Loucy (cell line): ENCODE results near the gene SLC26A6.

Experiments used
- EZH2phosphoT487 ChIP-seq: fragments of 200-600 bp; IDR thresholded peaks from 2 replicates; pipeline ENCODE4 v1.6.1; 2018; ENCODE audit warnings: antibody characterized with exemption, mild to moderate bottlenecking, moderate library complexity, borderline replicate concordance
- TF ChIP-seq, protein P1 (sequence below): fragments of 200-600 bp; sonication (generic); conservative IDR thresholded peaks from 2 replicates; pipeline ENCODE4 v1.5.1; 2014; ENCODE audit warnings: mild to moderate bottlenecking, antibody characterized with exemption, low read length

DNA sequence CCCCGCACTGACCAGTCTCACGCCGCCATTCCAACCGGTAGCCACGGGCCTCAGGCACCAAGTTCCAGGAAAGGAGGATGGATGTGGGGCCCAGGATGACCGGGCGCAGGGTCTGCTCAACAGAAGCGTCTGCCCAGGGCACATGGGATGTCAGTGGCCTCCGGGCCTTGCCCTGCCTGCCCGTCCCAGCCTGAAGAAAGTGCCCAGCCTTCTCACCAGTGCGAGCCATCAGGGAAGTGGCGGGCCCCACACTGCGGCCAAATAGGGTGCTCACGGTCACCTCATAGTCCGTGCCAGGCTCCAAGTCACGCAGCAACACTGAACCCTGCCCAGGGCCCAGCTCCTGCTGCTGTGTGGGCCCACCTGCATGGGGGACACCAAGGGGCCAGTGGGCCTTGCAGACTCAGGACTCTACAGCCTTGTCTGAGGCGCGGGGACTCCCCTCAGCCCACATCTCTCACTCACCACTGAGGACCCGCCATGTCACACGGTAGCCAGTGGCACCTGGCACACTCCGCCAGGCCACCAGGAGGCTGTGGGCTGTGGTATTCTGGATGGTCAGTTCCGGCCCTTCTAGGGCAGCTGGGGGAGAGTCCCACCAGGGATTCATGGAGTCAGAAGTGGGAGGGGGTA is 43.3 kb downstream of the SLC26A6 start:
- TF ChIP-seq, protein P1, sequence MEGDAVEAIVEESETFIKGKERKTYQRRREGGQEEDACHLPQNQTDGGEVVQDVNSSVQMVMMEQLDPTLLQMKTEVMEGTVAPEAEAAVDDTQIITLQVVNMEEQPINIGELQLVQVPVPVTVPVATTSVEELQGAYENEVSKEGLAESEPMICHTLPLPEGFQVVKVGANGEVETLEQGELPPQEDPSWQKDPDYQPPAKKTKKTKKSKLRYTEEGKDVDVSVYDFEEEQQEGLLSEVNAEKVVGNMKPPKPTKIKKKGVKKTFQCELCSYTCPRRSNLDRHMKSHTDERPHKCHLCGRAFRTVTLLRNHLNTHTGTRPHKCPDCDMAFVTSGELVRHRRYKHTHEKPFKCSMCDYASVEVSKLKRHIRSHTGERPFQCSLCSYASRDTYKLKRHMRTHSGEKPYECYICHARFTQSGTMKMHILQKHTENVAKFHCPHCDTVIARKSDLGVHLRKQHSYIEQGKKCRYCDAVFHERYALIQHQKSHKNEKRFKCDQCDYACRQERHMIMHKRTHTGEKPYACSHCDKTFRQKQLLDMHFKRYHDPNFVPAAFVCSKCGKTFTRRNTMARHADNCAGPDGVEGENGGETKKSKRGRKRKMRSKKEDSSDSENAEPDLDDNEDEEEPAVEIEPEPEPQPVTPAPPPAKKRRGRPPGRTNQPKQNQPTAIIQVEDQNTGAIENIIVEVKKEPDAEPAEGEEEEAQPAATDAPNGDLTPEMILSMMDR: no peak
- no peak for TF ChIP-seq EZH2phosphoT487
